ENCODE data around the gene MS4A10. TPM values are rescaled to one million over a fixed set of nuclear protein-coding genes. Genes with fewer than 3 reads are reported as not detected.
"Not testable (repeated sequence)": the region's sequence is repeated elsewhere in the genome, so short reads cannot be mapped to it uniquely, and the experiment has no call there.

MS4A10 gene
- total and polyA plus RNA-seq, 9 of the 15 experiments (the other 6 are each of a cell fraction or from before 2014, with no cell fraction given) = not detected

DNA sequence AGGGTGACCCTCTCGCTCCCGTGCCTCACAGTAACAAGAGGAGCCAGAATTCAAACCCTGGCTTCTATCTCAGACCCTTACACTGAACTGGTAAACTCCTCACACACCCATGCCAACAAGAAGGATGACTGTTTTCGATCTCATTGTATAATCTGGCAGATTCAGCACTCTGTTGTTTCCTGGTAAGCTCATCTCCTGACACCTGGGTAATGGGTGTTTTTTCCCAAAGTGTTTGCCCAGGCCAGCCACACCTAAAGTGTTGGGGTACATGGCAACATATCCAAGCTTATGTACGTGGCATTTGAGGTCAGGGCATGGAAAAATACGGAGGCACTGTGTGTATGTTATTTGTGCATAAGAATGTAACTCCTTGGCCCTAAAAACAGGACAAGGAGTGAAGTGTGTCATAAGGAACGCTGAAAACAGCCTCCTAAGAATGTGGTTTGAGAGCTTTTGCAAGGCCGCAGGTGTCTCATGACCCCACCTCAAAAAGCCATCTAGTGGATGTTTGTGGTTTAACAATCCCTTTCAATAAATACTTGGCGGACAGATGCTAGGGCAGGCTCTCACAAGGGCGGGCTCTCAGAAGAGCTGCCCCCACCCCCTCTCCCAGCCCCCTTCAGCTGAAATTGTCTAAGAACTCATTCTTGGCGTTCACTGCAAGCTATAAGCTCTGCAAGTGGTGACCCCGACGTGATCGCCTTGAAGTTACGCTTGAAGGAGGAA, 28.7 kb upstream of the MS4A10 start, which contains the start of gene MS4A15 (continued):
- TF ChIP-seq SETDB1 (IDR thresholded peaks at IDR 0.05; ENCODE audit: low read length) = no peak
- TF ChIP-seq ESRRA (IDR thresholded peaks at IDR 0.05; ENCODE audit: borderline replicate concordance, low read depth) = peak; percentile 14; the same call in 1 of the 2 replicates
- no peak for TF ChIP-seq ZNF695 (CRISPR knock-in tag; IDR thresholded peaks at IDR 0.05)
- peak in 1 of 2 experiments; percentile 45; a peak in 2 of 4 replicates for TF ChIP-seq RAD21 (CRISPR knock-in tag; conservative IDR thresholded peaks at IDR 0.05 in 1 of 2, IDR thresholded peaks at IDR 0.05 in 1 of 2)
- no peak for TF ChIP-seq POLR2A (conservative IDR thresholded peaks at IDR 0.05)

DNA sequence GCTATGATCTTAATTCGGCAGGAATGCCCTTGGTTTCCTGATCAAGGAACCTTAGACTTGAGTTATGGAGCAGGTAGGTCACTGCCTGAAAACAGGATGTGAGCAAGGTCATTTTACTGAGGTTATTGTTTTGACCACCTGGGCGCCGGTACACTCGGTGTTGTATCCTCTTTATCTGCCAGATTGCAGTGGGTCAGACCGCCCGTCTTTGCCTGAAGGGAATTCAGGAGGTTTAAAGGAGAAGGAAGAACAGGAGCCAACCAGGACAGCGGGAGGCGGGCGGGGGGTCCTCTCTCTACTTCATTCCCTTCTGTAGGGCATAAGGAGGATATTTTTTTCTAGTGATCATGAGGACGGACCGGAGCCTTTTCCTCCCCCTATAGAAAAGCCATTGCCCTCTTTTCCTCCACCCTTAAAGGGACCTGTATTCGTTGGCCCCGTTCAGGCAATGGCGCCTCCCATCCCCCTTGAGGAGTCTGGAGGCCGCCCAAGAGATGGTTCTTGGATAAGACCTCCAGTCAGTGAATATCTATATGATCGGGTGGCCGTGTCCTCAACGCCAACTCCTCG, 27.8 kb upstream of the MS4A10 start:
- Histone ChIP-seq H3K4me1 (replicated peaks in 1 of 2; ENCODE audit: control insufficient read depth in 2 of 2, insufficient read depth in 2 of 2, low read length in 2 of 2) (peaks cover 0 to 8% of the 10 kb centered on the region in 2 experiments; a peak in 2 of 5 replicates), H3K9ac (ENCODE audit: insufficient read depth in 1 of 2, low read depth in 2 of 2, low read length in 2 of 2) (no peak overlapping the region), H3K9me3 (replicated peaks; ENCODE audit: control insufficient read depth, insufficient read depth, low read depth, low read length) (no peaks in the 10 kb centered on the region), H3K36me3 (ENCODE audit: control insufficient read depth, insufficient read depth, low read length) (no peaks in the 10 kb centered on the region), H3K4me2 (ENCODE audit: insufficient read depth, low read length) (no peak overlapping the region), H4K20me1 (replicated peaks; ENCODE audit: control insufficient read depth, insufficient read depth, low read length) (no peaks in the 10 kb centered on the region), H3K27me3 (ENCODE audit: control insufficient read depth in 2 of 2, insufficient read depth in 2 of 2, low read length in 2 of 2) (peaks cover 25 to 37% of the 10 kb centered on the region in 2 experiments), H3K4me3 (no peak overlapping the region), H3K79me2 (ENCODE audit: control insufficient read depth, insufficient read depth, low read length) (no peaks in the 10 kb centered on the region), H2AFZ (ENCODE audit: low read depth, low read length) (no peak overlapping the region), H3K27ac (ENCODE audit: extremely low read depth, low read depth, low read length) (no peak overlapping the region), H3K9me1 (ENCODE audit: control insufficient read depth, insufficient read depth, low read length) (no peaks in the 10 kb centered on the region)
- intact Hi-C loops (cut with micrococcal nuclease) (loop anchor here (10.0 kb wide), 2 partner anchors 103 to 493 kb away; no protein-coding TSS in a partner anchor), in situ Hi-C loops (cut with MboI) (no loop called here)
- ChIA-PET POLR2A (interaction anchor here (0.7 to 1.5 kb wide), 2 partner anchors 25 to 37 kb away, joined by 3 read pairs; no protein-coding TSS in a partner anchor), CTCF (ENCODE audit: low intra/inter-chr PET ratio) (no interaction called here)
- no peak for ATAC-seq
- no TSS peak for BruUV-seq (replicated peaks)
- WGBS (ENCODE audit: insufficient coverage, low coverage, missing lambda C conversion rate) = 5% methylated on average over 19 of the region's 19 CpGs
- TF ChIP-seq KLF13 (tag; IDR thresholded peaks at IDR 0.05; ENCODE audit: borderline replicate concordance, low read depth) = no peak
- TF ChIP-seq ARHGAP35 (IDR thresholded peaks at IDR 0.05; ENCODE audit: partially characterized antibody) = no peak
- no peak for TF ChIP-seq C11orf30 (IDR thresholded peaks at IDR 0.05; ENCODE audit: low read depth)
- no peak for TF ChIP-seq ZNF408 (CRISPR knock-in tag; IDR thresholded peaks at IDR 0.05; ENCODE audit: low read depth)
- TF ChIP-seq NFXL1 (CRISPR knock-in tag; IDR thresholded peaks at IDR 0.05) = no peak
- no peak for TF ChIP-seq FIP1L1 (IDR thresholded peaks at IDR 0.05; ENCODE audit: low read depth, low read length, poor library complexity, severe bottlenecking)
- no peak for DNase-seq (ENCODE audit: extremely low read depth in 1 of 4, low spot score in 3 of 4)
- no peak for FAIRE-seq

DNA sequence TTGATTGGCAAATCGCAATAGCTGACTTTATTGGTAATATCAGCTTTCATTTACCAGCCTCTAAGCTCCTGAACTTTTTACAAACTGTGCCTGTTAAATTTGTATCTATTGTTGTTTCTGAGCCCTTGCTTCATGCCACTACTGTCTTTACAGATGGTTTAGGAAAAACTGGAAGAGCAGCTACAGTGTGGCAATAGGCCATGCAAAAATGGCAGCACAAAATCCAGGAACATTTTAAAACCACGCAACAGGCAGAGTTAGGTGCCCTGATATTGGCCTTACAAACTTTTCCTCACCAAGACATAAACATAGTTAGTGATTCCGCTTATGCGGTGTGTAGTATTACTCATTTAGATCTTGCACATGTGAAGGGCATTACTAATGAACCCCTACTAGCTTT, 26.5 kb upstream of the MS4A10 start:
- WGBS (ENCODE audit: insufficient coverage, low coverage, missing lambda C conversion rate) = 7% methylated on average over 4 of the region's 4 CpGs
- H3K9ac ChIP-seq (ENCODE audit: insufficient read depth in 1 of 2, low read depth in 2 of 2, low read length in 2 of 2); FAIRE-seq; in situ Hi-C loops (cut with MboI); H3K27ac ChIP-seq (ENCODE audit: extremely low read depth, low read depth, low read length); DNase-seq (ENCODE audit: extremely low read depth in 1 of 4, low spot score in 3 of 4); ATAC-seq; H3K4me3 ChIP-seq; H3K9me1 ChIP-seq (ENCODE audit: control insufficient read depth, insufficient read depth, low read length); H3K36me3 ChIP-seq (ENCODE audit: control insufficient read depth, insufficient read depth, low read length); H3K79me2 ChIP-seq (ENCODE audit: control insufficient read depth, insufficient read depth, low read length); H3K4me1 ChIP-seq (replicated peaks in 1 of 2; ENCODE audit: control insufficient read depth in 2 of 2, insufficient read depth in 2 of 2, low read length in 2 of 2); BruUV-seq (replicated peaks); H2AFZ ChIP-seq (ENCODE audit: low read depth, low read length); H3K9me3 ChIP-seq (replicated peaks; ENCODE audit: control insufficient read depth, insufficient read depth, low read depth, low read length); H3K4me2 ChIP-seq (ENCODE audit: insufficient read depth, low read length); H4K20me1 ChIP-seq (replicated peaks; ENCODE audit: control insufficient read depth, insufficient read depth, low read length): not testable (repeated sequence)
- ChIA-PET POLR2A (interaction anchor here (0.6 kb wide), 1 partner anchor 14 kb away, joined by 3 read pairs; no protein-coding TSS in a partner anchor), CTCF (ENCODE audit: low intra/inter-chr PET ratio) (interaction anchor here (0.5 kb wide), 1 partner anchor 109 kb away, joined by 3 read pairs; no protein-coding TSS in a partner anchor)
- H3K27me3 ChIP-seq (ENCODE audit: control insufficient read depth in 2 of 2, insufficient read depth in 2 of 2, low read length in 2 of 2) = peaks cover 26 to 44% of the 10 kb centered on the region in 2 experiments
- intact Hi-C loops (cut with micrococcal nuclease) = loop anchor here (10.0 kb wide), 2 partner anchors 104 to 494 kb away; no protein-coding TSS in a partner anchor
